Neural cell (in vitro differentiated cells): ENCODE results near the gene SPX. TPM values are rescaled to one million over a fixed set of nuclear protein-coding genes. Genes with fewer than 3 reads are reported as not detected.

Experiments
- H2AFZ ChIP-seq: fragments of 200-600, 300-800 bp; sonication (generic), shearing (Covaris generic); 2 replicates; pipeline ENCODE4 v1.6.0; 2014; ENCODE audit warnings: low read depth, mild to moderate bottlenecking, antibody characterized with exemption, low read length, moderate library complexity
- H3F3A ChIP-seq: fragments of 200-600 bp; shearing (Covaris generic); 2 replicates; pipeline ENCODE4 v1.6.1; 2016; ENCODE audit warnings: mild to moderate bottlenecking, moderate library complexity, mixed read lengths, antibody characterized with exemption, low read length; ENCODE audit not compliant: insufficient read depth, poor library complexity, severe bottlenecking
- H3K27ac ChIP-seq: fragments of 200-600, 300-800 bp; sonication (generic), shearing (Covaris generic); 2 replicates; pipeline ENCODE4 v1.5.1; 2014; ENCODE audit warnings: mild to moderate bottlenecking, low read length, moderate library complexity
- H3K27me3 ChIP-seq: fragments of 300-800, 200-600 bp; sonication (generic), shearing (Covaris generic); 2 replicates; pipeline ENCODE4 v1.6.0; 2014; ENCODE audit warnings: mild to moderate bottlenecking, low read depth, low read length, moderate library complexity; ENCODE audit not compliant: insufficient read depth
- H3K36me3 ChIP-seq: fragments of 300-800, 200-600 bp; sonication (generic), shearing (Covaris generic); 2 replicates; pipeline ENCODE4 v1.5.1; 2014; ENCODE audit warnings: mild to moderate bottlenecking, antibody characterized with exemption, low read length, moderate library complexity; ENCODE audit not compliant: insufficient read depth
- H3K4me2 ChIP-seq: fragments of 300-800, 200-600 bp; sonication (generic), shearing (Covaris generic); 2 replicates; pipeline ENCODE4 v1.6.0; 2014; ENCODE audit warnings: mild to moderate bottlenecking, low read length
- H3K4me3 ChIP-seq: fragments of 300-800, 200-600 bp; sonication (generic), shearing (Covaris generic); 2 replicates; pipeline ENCODE4 v1.5.1; 2014; ENCODE audit warnings: mild to moderate bottlenecking, low read length, moderate library complexity
- H3K79me2 ChIP-seq: fragments of 200-600 bp; shearing (Covaris generic); replicated peaks from 2 replicates; pipeline ENCODE4 v1.6.0; 2014; ENCODE audit warnings: mild to moderate bottlenecking, low read length, moderate library complexity; ENCODE audit not compliant: insufficient read depth
- H3K9ac ChIP-seq: fragments of 300-800, 200-600 bp; sonication (generic), shearing (Covaris generic); 2 replicates; pipeline ENCODE4 v1.6.1; 2016; ENCODE audit warnings: mild to moderate bottlenecking, low read length, mixed read lengths
- H3K9me2 ChIP-seq: fragments of 200-600 bp; shearing (Covaris generic); 2 replicates; pipeline ENCODE4 v1.6.1; 2016; ENCODE audit warnings: mild to moderate bottlenecking, low read length, mixed read lengths; ENCODE audit not compliant: insufficient read depth
- H3K9me3 ChIP-seq: fragments of 200-600, 300-800 bp; sonication (generic), shearing (Covaris generic); 2 replicates; pipeline ENCODE4 v1.6.1; 2016; ENCODE audit warnings: mild to moderate bottlenecking, mixed run types, low read length, moderate library complexity, mixed read lengths
- H4K20me1 ChIP-seq: fragments of 200-600 bp; shearing (Covaris generic); 2 replicates; pipeline ENCODE4 v1.6.1; 2016; ENCODE audit warnings: mild to moderate bottlenecking, mixed run types; ENCODE audit not compliant: insufficient read depth
- CTCF ChIP-seq: fragments of 450-650 bp; IDR thresholded peaks from 2 replicates; pipeline ENCODE4 v1.5.1; 2014; ENCODE audit warnings: antibody characterized with exemption, mild to moderate bottlenecking, moderate library complexity; ENCODE audit not compliant: poor library complexity, severe bottlenecking
- EP300 ChIP-seq: fragments of 450-650 bp; conservative IDR thresholded peaks from 2 replicates; pipeline ENCODE4 v1.6.1; 2014; ENCODE audit warnings: antibody characterized with exemption, mild to moderate bottlenecking, moderate library complexity; ENCODE audit not compliant: poor library complexity, severe bottlenecking
- EZH2 ChIP-seq: fragments of 200-600, 300-800 bp; shearing (Covaris generic), sonication (generic); IDR thresholded peaks from 2 replicates; pipeline ENCODE4 v1.6.1; 2014; ENCODE audit warnings: antibody characterized with exemption, low read length, borderline replicate concordance, mild to moderate bottlenecking; ENCODE audit not compliant: insufficient read depth, poor library complexity, severe bottlenecking
- MXI1 ChIP-seq: fragments of 450-650 bp; conservative IDR thresholded peaks from 2 replicates; pipeline ENCODE4 v1.6.1; 2014; ENCODE audit warnings: antibody characterized with exemption, mild to moderate bottlenecking; ENCODE audit not compliant: poor library complexity, severe bottlenecking
- POLR2AphosphoS5 ChIP-seq: IDR thresholded peaks from 2 replicates; pipeline ENCODE4 v1.6.1; 2012
- RAD21 ChIP-seq: fragments of 450-650 bp; conservative IDR thresholded peaks from 2 replicates; pipeline ENCODE4 v1.6.1; 2014; ENCODE audit warnings: antibody characterized with exemption, mild to moderate bottlenecking, moderate library complexity
- REST ChIP-seq: IDR thresholded peaks from 2 replicates; pipeline ENCODE4 v1.6.1; 2012; ENCODE audit warnings: borderline replicate concordance
- SMC3 ChIP-seq: fragments of 450-650 bp; conservative IDR thresholded peaks from 2 replicates; pipeline ENCODE4 v1.6.1; 2014; ENCODE audit warnings: antibody characterized with exemption, mild to moderate bottlenecking, moderate library complexity; ENCODE audit not compliant: poor library complexity
- TAF1 ChIP-seq: IDR thresholded peaks from 2 replicates; pipeline ENCODE4 v1.6.1; 2012; ENCODE audit warnings: low read depth
- polyA plus RNA-seq: library from polyadenylated mRNA; depleted of rRNA; stranded (reverse); fragments of >200 nt; gene quantifications from 2 replicates; pipeline ENCODE4 v1.2.3, GENCODE V29; 2014

SPX gene
- polyA plus RNA-seq, 1 donor from 2014 or later: not detected

- Histone ChIP-seq H2AFZ (no peak overlapping the region), H3K9ac (no peak overlapping the region), H3K4me3 (no peak overlapping the region), H3K79me2 (no peaks in the 10 kb centered on the region), H3F3A (no peaks in the 10 kb centered on the region), H3K9me3 (no peaks in the 10 kb centered on the region), H3K27ac (no peak overlapping the region), H3K9me2 (no peaks in the 10 kb centered on the region), H4K20me1 (no peaks in the 10 kb centered on the region), H3K27me3 (no peaks in the 10 kb centered on the region), H3K4me2 (no peak overlapping the region), H3K36me3 (no peaks in the 10 kb centered on the region)
- TF ChIP-seq SMC3 (no peak), TAF1 (no peak), EZH2 (no peak), RAD21 (no peak), MXI1 (no peak), POLR2AphosphoS5 (no peak), REST (no peak), CTCF (no peak), EP300 (no peak)
Measured at GRCh38 chr12:21577516-21577915, 51.4 kb downstream of the SPX start.

- Histone ChIP-seq H3K4me3 (no peak overlapping the region), H3K9ac (no peak overlapping the region), H3K9me2 (no peaks in the 10 kb centered on the region), H3K27me3 (no peaks in the 10 kb centered on the region), H3K9me3 (no peaks in the 10 kb centered on the region), H3K79me2 (no peaks in the 10 kb centered on the region), H3K4me2 (no peak overlapping the region), H3K36me3 (no peaks in the 10 kb centered on the region), H2AFZ (no peak overlapping the region), H3F3A (no peaks in the 10 kb centered on the region), H3K27ac (no peak overlapping the region), H4K20me1 (no peaks in the 10 kb centered on the region)
- TF ChIP-seq MXI1 (no peak), EZH2 (no peak), RAD21 (no peak), EP300 (no peak), SMC3 (no peak), TAF1 (no peak), CTCF (no peak), POLR2AphosphoS5 (no peak), REST (no peak)
Measured at GRCh38 chr12:21580748-21581516, 54.8 kb downstream of the SPX start.
